C4-2B (cell line): ENCODE data around the gene PCSK6.

ENCODE experiments used
- H3K27ac ChIP-seq: fragments of 450-650 bp; 2 replicates; pipeline ENCODE4 v1.5.1; 2017
- CTCF ChIP-seq: fragments of 450-650 bp; conservative IDR thresholded peaks from 2 replicates; pipeline ENCODE4 v1.5.1; 2017; ENCODE audit warnings: mild to moderate bottlenecking
- ZFX ChIP-seq: fragments of 450-650 bp; IDR thresholded peaks from 2 replicates; pipeline ENCODE4 v1.6.1; 2017

The PCSK6 gene

GRCh38 chr15:101313041-101313761, 176.3 kb downstream of the PCSK6 start:
- no peak overlapping the region for H3K27ac ChIP-seq
- TF ChIP-seq ZFX (no peak), CTCF (no peak)

- TF ChIP-seq CTCF (no peak), ZFX (no peak)
- no peak overlapping the region for H3K27ac ChIP-seq
Measured at GRCh38 chr15:101310508-101310907, 179.0 kb downstream of the PCSK6 start.

- no peak overlapping the region for H3K27ac ChIP-seq
- no peak for TF ChIP-seq CTCF
- TF ChIP-seq ZFX: no peak
Measured at GRCh38 chr15:101310161-101310480, 179.4 kb downstream of the PCSK6 start.

GRCh38 chr15:101309436-101310160, 179.9 kb downstream of the PCSK6 start:
- no peak for TF ChIP-seq ZFX
- no peak for TF ChIP-seq CTCF
- no peak overlapping the region for H3K27ac ChIP-seq

- TF ChIP-seq CTCF (no peak), ZFX (no peak)
- no peak overlapping the region for H3K27ac ChIP-seq
Measured at GRCh38 chr15:101308604-101309435, 180.7 kb downstream of the PCSK6 start.

GRCh38 chr15:101307897-101308603, 181.5 kb downstream of the PCSK6 start:
- no peak overlapping the region for H3K27ac ChIP-seq
- TF ChIP-seq ZFX: no peak
- no peak for TF ChIP-seq CTCF
